Ishikawa (cell line): ENCODE results near the gene TSPAN31.

Experiments used
- RAD21 ChIP-seq: IDR thresholded peaks from 2 replicates; pipeline ENCODE4 v1.6.1; 2012; ENCODE audit warnings: low read depth
- REST ChIP-seq: IDR thresholded peaks from 2 replicates; pipeline ENCODE4 v1.6.1; 2012; ENCODE audit warnings: low read depth, mild to moderate bottlenecking

DNA sequence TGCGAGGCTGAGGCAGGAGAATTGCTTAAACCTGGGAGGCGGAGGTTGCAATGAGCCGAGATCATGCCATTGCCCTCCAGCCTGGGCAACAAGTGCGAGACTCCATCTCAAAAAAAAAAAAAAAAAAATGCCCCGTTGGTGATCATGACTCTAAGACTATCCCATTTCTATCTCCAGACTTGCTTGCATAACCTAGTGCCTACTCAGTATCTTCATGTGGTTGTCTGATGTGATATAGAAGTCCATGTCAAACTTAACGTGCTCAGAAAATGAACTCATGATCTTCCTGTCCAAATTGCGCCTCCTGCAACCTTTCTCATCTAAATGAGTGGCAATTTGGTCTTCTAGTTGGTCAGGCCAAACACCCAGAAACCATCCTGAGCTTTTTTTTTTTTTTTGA, 33.1 kb downstream of the TSPAN31 start:
- TF ChIP-seq RAD21: no peak
- no peak for TF ChIP-seq REST
